Left renal cortex interstitium (tissue), 4 donors: ENCODE data around the gene CACNA2D3. TPM values are rescaled to one million over a fixed set of nuclear protein-coding genes. Genes with fewer than 3 reads are reported as not detected.

ENCODE experiments used
- DNase-seq, 4 donors: peaks; one replicate each; pipeline ENCODE4 v3.0.0-alpha.2; 2013; ENCODE audit warnings: low read depth in 4 of 4, low spot score in 2 of 4, missing footprints in 1 of 4
- polyA plus RNA-seq, 4 donors: library from polyadenylated mRNA; unstranded; fragments of 120-200 nt; gene quantifications; one replicate each; pipeline ENCODE4 v1.2.1, GENCODE V29; 2013; ENCODE audit not compliant: insufficient read length in 4 of 4

Gene CACNA2D3
- polyA plus RNA-seq, 4 donors: 1.2 to 2.1 (median 1.5) TPM

- DNase-seq: no peak
Measured at GRCh38 chr3:54709785-54710184, 587.4 kb downstream of the CACNA2D3 start.

DNA sequence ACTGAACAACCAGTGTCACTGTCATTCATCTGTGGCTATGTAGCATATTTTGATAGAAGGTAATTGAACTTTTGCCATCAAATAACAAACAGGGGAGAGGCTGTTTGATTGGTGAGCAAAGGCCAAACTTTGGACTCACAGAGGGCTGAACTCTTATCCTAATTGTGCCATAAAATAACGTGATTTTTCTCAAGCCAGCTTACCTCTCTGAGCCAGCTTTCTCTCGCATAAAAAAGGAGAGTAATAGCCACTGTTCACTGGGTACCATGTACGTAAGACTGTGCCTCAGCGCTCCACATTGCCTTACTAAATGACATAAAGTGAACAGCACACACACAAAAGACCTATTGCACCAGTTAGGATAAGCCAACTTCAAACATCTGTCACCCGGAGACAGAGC, 588.6 kb downstream of the CACNA2D3 start:
- no peak for DNase-seq

DNA sequence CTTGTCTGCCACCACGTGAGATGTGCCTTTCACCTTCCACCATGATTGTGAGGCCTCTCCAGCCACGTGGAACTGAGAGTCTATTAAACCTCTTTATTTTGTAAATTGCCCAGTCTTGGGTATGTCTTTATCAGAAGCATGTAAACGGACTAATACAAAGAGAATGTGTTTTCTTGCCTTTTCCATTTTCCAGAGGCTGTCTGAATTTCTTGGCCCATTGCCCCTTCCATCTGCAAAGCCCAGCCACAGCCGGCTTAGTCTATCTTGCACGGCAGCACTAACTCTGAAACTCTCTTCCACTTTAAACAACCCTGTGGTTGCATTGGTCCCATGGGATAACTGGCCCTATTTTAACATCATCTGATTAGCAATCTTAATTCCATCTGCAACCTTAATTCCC, 590.2 kb downstream of the CACNA2D3 start:
- DNase-seq: no peak

- DNase-seq: no peak
Measured at GRCh38 chr3:54713031-54713430, 590.7 kb downstream of the CACNA2D3 start.

DNA sequence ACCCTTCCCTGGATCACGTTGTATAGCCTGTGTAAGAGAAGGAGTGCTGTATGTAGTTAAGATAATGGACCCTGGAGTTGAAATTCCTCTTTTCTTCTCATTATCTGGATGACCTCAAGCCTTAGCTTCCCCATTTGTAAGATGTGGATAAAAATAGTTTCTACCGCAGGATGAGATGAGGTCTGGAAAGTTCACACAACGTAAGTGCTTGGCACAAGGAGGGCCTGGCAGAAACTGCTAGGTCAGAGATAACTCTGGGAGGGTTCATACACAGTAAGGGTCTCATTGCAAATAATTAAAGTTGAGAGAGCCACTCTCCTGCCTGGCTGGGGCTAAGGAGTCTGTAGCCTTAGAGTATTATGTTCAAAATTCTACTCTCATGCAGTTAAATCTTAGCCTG, 591.1 kb downstream of the CACNA2D3 start:
- no peak for DNase-seq

DNA sequence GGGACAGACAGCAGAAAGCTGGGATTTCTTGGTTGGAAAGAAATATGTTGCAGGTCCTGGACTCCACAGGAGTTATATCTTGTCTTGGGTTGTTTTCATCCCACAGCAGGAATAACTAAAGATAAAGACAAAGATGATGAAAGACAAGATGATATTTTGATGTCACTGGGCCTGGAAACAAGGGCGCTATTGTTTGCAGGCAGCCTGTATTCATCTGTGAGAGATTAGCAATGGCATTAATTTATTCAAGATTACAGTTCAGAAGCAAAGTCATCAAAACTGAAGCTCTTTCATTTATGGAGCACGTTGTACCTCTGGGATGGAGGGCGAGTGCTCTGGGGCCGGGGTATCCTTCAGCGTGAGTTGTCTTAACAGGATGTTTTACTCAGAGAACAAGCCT, 591.7 kb downstream of the CACNA2D3 start:
- DNase-seq: no peak

GRCh38 chr3:54717506-54717905, 595.2 kb downstream of the CACNA2D3 start:
- no peak for DNase-seq

GRCh38 chr3:54719914-54720313, 597.6 kb downstream of the CACNA2D3 start:
- DNase-seq: no peak

DNA sequence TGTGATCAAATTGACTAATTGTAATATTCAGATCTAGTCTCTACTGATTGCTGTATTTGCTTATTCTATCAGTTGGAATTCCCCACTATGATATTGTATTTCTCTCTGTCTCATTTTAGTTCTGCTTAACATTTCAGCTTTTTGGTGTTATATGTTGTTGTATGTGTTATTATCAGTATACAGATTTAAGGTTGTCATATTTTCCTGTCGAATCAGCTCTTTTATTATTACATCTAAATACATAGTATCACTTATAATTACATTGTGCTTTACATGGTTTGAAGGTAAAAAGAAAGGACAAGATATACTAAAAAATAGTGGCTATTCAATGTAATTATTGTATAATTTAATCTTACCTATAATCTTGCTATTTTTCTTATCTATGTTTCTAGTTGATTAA, 598.3 kb downstream of the CACNA2D3 start:
- DNase-seq: no peak

- DNase-seq: no peak
Measured at GRCh38 chr3:54731732-54732445, 609.5 kb downstream of the CACNA2D3 start.

- no peak for DNase-seq
Measured at GRCh38 chr3:54733106-54734006, 611.0 kb downstream of the CACNA2D3 start.

GRCh38 chr3:54736459-54736858, 614.1 kb downstream of the CACNA2D3 start:
- DNase-seq: no peak

DNA sequence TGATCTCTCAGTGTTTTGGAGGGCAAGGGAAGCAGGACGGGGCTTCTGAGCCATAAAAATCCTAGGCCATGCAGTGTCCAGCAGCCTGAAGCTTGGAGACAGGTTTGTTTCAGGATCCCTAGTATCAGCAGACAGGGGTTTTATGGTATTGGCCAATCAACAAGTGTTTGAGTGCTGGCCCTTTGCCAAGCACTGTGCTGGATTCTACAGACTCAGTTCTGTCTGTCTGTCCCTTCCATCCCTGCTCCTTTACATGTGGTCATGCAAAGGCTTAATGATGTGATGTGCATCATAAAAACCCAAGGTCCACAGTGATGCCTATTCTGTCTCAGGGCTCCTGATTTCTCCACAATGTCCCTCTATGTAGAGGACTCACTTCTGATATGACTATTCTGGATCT, 621.4 kb downstream of the CACNA2D3 start:
- no peak for DNase-seq

- DNase-seq: no peak
Measured at GRCh38 chr3:54744291-54744690, 621.9 kb downstream of the CACNA2D3 start.

- DNase-seq: no peak
Measured at GRCh38 chr3:54745843-54746242, 623.5 kb downstream of the CACNA2D3 start.

DNA sequence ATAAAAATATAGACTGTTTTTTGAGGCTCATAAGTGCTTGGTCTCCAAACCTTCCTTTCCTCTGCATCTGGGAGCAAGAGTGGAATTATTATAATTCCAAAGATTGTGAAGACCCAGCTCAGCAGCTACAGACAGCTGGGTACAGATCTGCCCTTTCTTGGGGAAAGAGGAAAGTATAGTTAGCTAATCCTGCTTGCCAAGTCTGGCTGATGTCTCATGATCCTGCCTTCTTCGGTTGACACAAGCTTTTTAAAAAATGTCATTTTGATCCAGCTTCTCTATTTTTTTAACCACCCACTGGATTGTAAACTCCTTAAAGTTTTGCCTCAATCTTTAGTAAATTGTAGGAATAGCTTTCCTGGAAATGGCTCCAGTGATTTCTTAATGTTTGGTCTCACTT, 624.4 kb downstream of the CACNA2D3 start:
- no peak for DNase-seq

DNA sequence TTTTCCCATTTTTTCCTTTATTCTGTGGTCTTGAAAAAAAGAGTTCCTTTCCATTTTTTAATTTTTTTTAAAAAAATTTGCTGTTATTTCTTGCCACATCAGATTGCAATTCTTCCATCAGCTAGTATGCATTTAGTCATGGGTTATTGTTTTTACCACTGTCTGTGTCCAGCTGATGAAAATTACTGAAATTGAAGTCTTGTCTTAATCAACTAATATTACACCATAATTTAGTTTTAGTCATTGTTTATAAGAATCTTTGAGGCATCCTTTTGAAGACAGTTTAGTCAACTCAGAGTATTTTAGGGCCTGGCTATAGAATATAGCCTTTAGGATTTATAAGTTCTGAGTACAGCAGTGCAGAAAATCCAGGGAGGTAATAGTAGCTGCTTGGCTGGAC, 633.4 kb downstream of the CACNA2D3 start:
- no peak for DNase-seq

- no peak for DNase-seq
Measured at GRCh38 chr3:54756330-54756731, 634.0 kb downstream of the CACNA2D3 start.

DNA sequence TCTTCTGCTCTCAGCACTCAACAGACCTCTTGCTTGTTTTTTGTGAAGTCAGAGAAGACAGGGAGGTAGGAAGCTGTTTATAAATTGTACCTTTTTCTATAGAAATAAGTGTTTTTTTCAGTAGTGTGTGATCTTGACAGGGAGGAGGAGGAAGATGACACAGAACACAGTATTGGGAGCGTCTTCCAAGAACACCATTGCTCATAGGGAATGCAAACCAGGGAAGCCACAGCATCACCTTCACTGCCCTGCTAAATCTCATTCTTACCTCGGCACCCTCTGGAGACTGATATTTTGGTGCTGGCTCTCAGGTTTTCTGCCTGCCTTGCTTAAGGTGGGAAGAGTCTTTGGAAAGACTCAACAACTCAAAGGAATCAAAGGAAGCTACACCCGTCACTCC, 636.1 kb downstream of the CACNA2D3 start:
- DNase-seq: no peak

- no peak for DNase-seq
Measured at GRCh38 chr3:54759166-54759565, 636.8 kb downstream of the CACNA2D3 start.

- no peak for DNase-seq
Measured at GRCh38 chr3:54760201-54760600, 637.8 kb downstream of the CACNA2D3 start.

- no peak for DNase-seq
Measured at GRCh38 chr3:54761637-54762036, 639.3 kb downstream of the CACNA2D3 start.
